Stomach smooth muscle (tissue), 2 donors: ENCODE measurements around the gene INPP5A.

Experiments used
- H3K27ac ChIP-seq: one replicate; pipeline ENCODE4 v1.7.0; 2013; ENCODE audit warnings: mild to moderate bottlenecking, low read length, inconsistent platforms
- H3K27me3 ChIP-seq, 2 donors: one replicate each; pipeline ENCODE4 v1.7.0; 2013; ENCODE audit warnings: low read length in 2 of 2; ENCODE audit not compliant: insufficient read depth in 2 of 2, control insufficient read depth in 1 of 2
- H3K36me3 ChIP-seq, 2 donors: one replicate each; pipeline ENCODE4 v1.7.0; 2013; ENCODE audit warnings: low read length in 2 of 2; ENCODE audit not compliant: control insufficient read depth in 2 of 2, insufficient read depth in 2 of 2
- H3K4me1 ChIP-seq: one replicate; pipeline ENCODE4 v1.7.0; 2013; ENCODE audit warnings: low read length; ENCODE audit not compliant: control insufficient read depth, insufficient read depth
- H3K4me3 ChIP-seq, 2 donors: one replicate each; pipeline ENCODE4 v1.7.0; 2013; ENCODE audit warnings: low read length in 2 of 2
- H3K9ac ChIP-seq, 2 donors: one replicate each; pipeline ENCODE4 v1.7.0; 2013; ENCODE audit warnings: low read length in 2 of 2, mild to moderate bottlenecking in 1 of 2
- H3K9me3 ChIP-seq, 2 donors: one replicate each; pipeline ENCODE4 v1.7.0; 2013; ENCODE audit warnings: low read length in 2 of 2; ENCODE audit not compliant: control insufficient read depth in 2 of 2
- donor health status: healthy.
- donor health status: Pancreatic carcinoma.

Gene INPP5A

GRCh38 chr10:132722394-132723329 is 185.1 kb downstream of the INPP5A start:
- Histone ChIP-seq H3K4me1 (peaks cover 7% of the 10 kb centered on the region), H3K4me3 (no peak overlapping the region), H3K36me3 (peaks cover 2 to 19% of the 10 kb centered on the region in 2 donors), H3K9me3 (no peaks in the 10 kb centered on the region), H3K27me3 (no peaks in the 10 kb centered on the region), H3K27ac (peak overlapping the region; percentile 41), H3K9ac (no peak overlapping the region)

- Histone ChIP-seq H3K4me3 (no peak overlapping the region), H3K9me3 (no peaks in the 10 kb centered on the region), H3K4me1 (peaks cover 7% of the 10 kb centered on the region), H3K9ac (no peak overlapping the region), H3K27me3 (no peaks in the 10 kb centered on the region), H3K27ac (no peak overlapping the region), H3K36me3 (peaks cover 7 to 25% of the 10 kb centered on the region in 2 donors)
These were observed 185.9 kb downstream of the INPP5A start for GRCh38 chr10:132723330-132723970.

GRCh38 chr10:132724446-132724845 is 186.9 kb downstream of the INPP5A start:
- no peaks in the 10 kb centered on the region for H3K9me3 ChIP-seq
- no peak overlapping the region for H3K27ac ChIP-seq
- peaks cover 7 to 27% of the 10 kb centered on the region in 2 donors for H3K36me3 ChIP-seq

GRCh38 chr10:132725202-132725601 is 187.6 kb downstream of the INPP5A start:
- H3K27ac ChIP-seq: no peak overlapping the region
- H3K36me3 ChIP-seq: peaks cover 7 to 29% of the 10 kb centered on the region in 2 donors
- no peak overlapping the region for H3K4me3 ChIP-seq
- H3K9me3 ChIP-seq: no peaks in the 10 kb centered on the region
- H3K9ac ChIP-seq: no peak overlapping the region
- H3K4me1 ChIP-seq: peaks cover 7% of the 10 kb centered on the region
- no peaks in the 10 kb centered on the region for H3K27me3 ChIP-seq

More at GRCh38 chr10:132724446-132724845, 186.9 kb downstream of the INPP5A start:
- peaks cover 7% of the 10 kb centered on the region for H3K4me1 ChIP-seq
- H3K27me3 ChIP-seq: no peaks in the 10 kb centered on the region
- no peak overlapping the region for H3K9ac ChIP-seq
- H3K4me3 ChIP-seq: no peak overlapping the region

- Histone ChIP-seq H3K9me3 (no peaks in the 10 kb centered on the region), H3K4me1 (peaks cover 7% of the 10 kb centered on the region), H3K36me3 (peaks cover 7 to 32% of the 10 kb centered on the region in 2 donors), H3K9ac (no peak overlapping the region), H3K4me3 (no peak overlapping the region), H3K27ac (no peak overlapping the region), H3K27me3 (no peaks in the 10 kb centered on the region)
These were observed 188.6 kb downstream of the INPP5A start for GRCh38 chr10:132726194-132726593.

- H3K9me3 ChIP-seq: no peaks in the 10 kb centered on the region
- peaks cover 7% of the 10 kb centered on the region for H3K4me1 ChIP-seq
- peaks cover 7 to 32% of the 10 kb centered on the region in 2 donors for H3K36me3 ChIP-seq
These were observed 189.4 kb downstream of the INPP5A start for GRCh38 chr10:132726951-132727350.

GRCh38 chr10:132727411-132727810 is 189.8 kb downstream of the INPP5A start:
- H3K4me3 ChIP-seq: no peak overlapping the region
- no peak overlapping the region for H3K9ac ChIP-seq
- no peaks in the 10 kb centered on the region for H3K27me3 ChIP-seq
- H3K36me3 ChIP-seq: peaks cover 7 to 32% of the 10 kb centered on the region in 2 donors
- no peaks in the 10 kb centered on the region for H3K9me3 ChIP-seq
- peaks cover 2% of the 10 kb centered on the region for H3K4me1 ChIP-seq
- H3K27ac ChIP-seq: no peak overlapping the region

More at GRCh38 chr10:132726951-132727350, 189.4 kb downstream of the INPP5A start:
- Histone ChIP-seq H3K27ac (no peak overlapping the region), H3K4me3 (no peak overlapping the region), H3K9ac (no peak overlapping the region), H3K27me3 (no peaks in the 10 kb centered on the region)

- peaks cover 11 to 32% of the 10 kb centered on the region in 2 donors for H3K36me3 ChIP-seq
- H3K4me1 ChIP-seq: no peaks in the 10 kb centered on the region
These were observed 190.7 kb downstream of the INPP5A start for GRCh38 chr10:132728321-132728720.

GRCh38 chr10:132728741-132729140 is 191.2 kb downstream of the INPP5A start:
- H3K27me3 ChIP-seq: no peaks in the 10 kb centered on the region
- peaks cover 11 to 35% of the 10 kb centered on the region in 2 donors for H3K36me3 ChIP-seq
- H3K4me1 ChIP-seq: no peaks in the 10 kb centered on the region
- H3K4me3 ChIP-seq: no peak overlapping the region
- no peak overlapping the region for H3K27ac ChIP-seq
- no peak overlapping the region for H3K9ac ChIP-seq
- H3K9me3 ChIP-seq: no peaks in the 10 kb centered on the region

More at GRCh38 chr10:132728321-132728720, 190.7 kb downstream of the INPP5A start:
- Histone ChIP-seq H3K9me3 (no peaks in the 10 kb centered on the region), H3K27me3 (no peaks in the 10 kb centered on the region), H3K27ac (no peak overlapping the region), H3K9ac (no peak overlapping the region), H3K4me3 (no peak overlapping the region)

- H3K4me3 ChIP-seq: no peak overlapping the region
- peaks cover 11 to 35% of the 10 kb centered on the region in 2 donors for H3K36me3 ChIP-seq
These were observed 192.4 kb downstream of the INPP5A start for GRCh38 chr10:132729810-132730572.

More at GRCh38 chr10:132729810-132730572, 192.4 kb downstream of the INPP5A start:
- no peak overlapping the region for H3K27ac ChIP-seq
- H3K4me1 ChIP-seq: no peaks in the 10 kb centered on the region
- no peaks in the 10 kb centered on the region for H3K27me3 ChIP-seq
- no peaks in the 10 kb centered on the region for H3K9me3 ChIP-seq
- no peak overlapping the region for H3K9ac ChIP-seq
